DMS153 (cell line): Measurements from ENCODE around the gene DOCK1.

Experiments
- DNase-seq: peaks from one replicate; lab custom pipeline; 2025; lab: John Stamatoyannopoulos, UW

Gene DOCK1

GRCh38 chr10:127467811-127468210, 562.6 kb downstream of the DOCK1 start:
- no peak for DNase-seq

- DNase-seq = no peak
Measured at GRCh38 chr10:127468632-127469031, 563.4 kb downstream of the DOCK1 start.

GRCh38 chr10:127470911-127471310, 565.7 kb downstream of the DOCK1 start:
- no peak for DNase-seq

- no peak for DNase-seq
Measured at GRCh38 chr10:127472976-127473375, 567.7 kb downstream of the DOCK1 start.

- DNase-seq = no peak
Measured at GRCh38 chr10:127474501-127474900, 569.3 kb downstream of the DOCK1 start.

GRCh38 chr10:127485153-127485857, 580.1 kb downstream of the DOCK1 start:
- no peak for DNase-seq

- DNase-seq = no peak
Measured at GRCh38 chr10:127486355-127486754, 581.1 kb downstream of the DOCK1 start.

- DNase-seq = no peak
Measured at GRCh38 chr10:127492607-127493250, 587.5 kb downstream of the DOCK1 start.

GRCh38 chr10:127496035-127496434, 590.8 kb downstream of the DOCK1 start:
- DNase-seq = no peak

- no peak for DNase-seq
Measured at GRCh38 chr10:127497685-127498084, 592.5 kb downstream of the DOCK1 start.

- no peak for DNase-seq
Measured at GRCh38 chr10:127498087-127498486, 592.9 kb downstream of the DOCK1 start.

GRCh38 chr10:127500127-127500526, 594.9 kb downstream of the DOCK1 start:
- no peak for DNase-seq
